Transverse colon (tissue), 4 donors: ENCODE measurements around the gene HOXA6.

ENCODE experiments used
- EP300 ChIP-seq: sonication (generic); formaldehyde crosslinking; IDR thresholded peaks from one replicate; pipeline ENCODE4 v1.6.1; 2017; ENCODE audit warnings: antibody characterized with exemption, low read depth
- POLR2A ChIP-seq: fragments of 450-650 bp; IDR thresholded peaks from one replicate; pipeline ENCODE4 v1.6.1; 2016; ENCODE audit warnings: antibody characterized with exemption, mild to moderate bottlenecking, moderate library complexity
- POLR2AphosphoS5 ChIP-seq, 3 donors: sonication (generic); formaldehyde crosslinking; IDR thresholded peaks; one replicate each; pipeline ENCODE4 v1.6.1; 2016; ENCODE audit warnings: antibody characterized with exemption in 3 of 3
- TF ChIP-seq, protein P1 (sequence below), 5 experiments: fragments of 200-600 bp in 3 of 5; fragments of 450-650 bp in 2 of 5; sonication (generic) in 3 of 5; IDR thresholded peaks; 1 replicate in 2 of 5; 2 replicates in 3 of 5; pipeline ENCODE4 v1.5.1; 2016 to 2017; ENCODE audit warnings: antibody characterized with exemption in 5 of 5, inconsistent platforms in 3 of 5, mild to moderate bottlenecking in 2 of 5, moderate library complexity in 1 of 5

DNA sequence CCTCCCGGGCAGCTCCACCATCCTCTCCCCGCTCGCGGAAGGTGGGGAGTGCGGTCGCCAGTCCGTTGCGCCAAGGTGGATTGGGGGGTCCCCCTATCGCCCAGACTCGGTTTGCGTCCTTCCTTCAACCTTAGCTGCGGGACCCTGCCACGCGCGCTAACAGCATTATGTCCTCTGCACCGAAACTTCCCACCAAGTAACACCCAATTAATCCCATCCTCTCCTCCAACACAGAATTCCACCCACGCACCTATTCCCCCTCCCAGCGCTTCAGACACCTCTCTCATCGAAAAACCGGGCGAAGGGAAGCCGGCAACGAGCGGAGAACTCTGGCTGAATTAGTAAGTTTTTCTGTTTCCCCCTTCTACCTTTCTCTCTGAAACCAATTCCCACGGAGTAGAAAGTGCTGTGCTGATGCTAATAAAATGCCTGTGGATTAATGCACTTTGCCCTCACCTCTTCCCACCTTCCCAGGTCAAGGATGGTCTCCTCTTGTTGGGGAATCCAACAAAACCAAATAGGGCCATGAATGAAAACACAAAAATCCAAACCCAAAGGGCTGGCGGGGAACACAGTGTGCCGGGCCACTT lies 3.9 kb upstream of the HOXA6 start:
- TF ChIP-seq POLR2A (no peak), POLR2AphosphoS5 (IDR thresholded peaks at IDR 0.05) (no peak), EP300 (no peak)
- TF ChIP-seq, protein P1, sequence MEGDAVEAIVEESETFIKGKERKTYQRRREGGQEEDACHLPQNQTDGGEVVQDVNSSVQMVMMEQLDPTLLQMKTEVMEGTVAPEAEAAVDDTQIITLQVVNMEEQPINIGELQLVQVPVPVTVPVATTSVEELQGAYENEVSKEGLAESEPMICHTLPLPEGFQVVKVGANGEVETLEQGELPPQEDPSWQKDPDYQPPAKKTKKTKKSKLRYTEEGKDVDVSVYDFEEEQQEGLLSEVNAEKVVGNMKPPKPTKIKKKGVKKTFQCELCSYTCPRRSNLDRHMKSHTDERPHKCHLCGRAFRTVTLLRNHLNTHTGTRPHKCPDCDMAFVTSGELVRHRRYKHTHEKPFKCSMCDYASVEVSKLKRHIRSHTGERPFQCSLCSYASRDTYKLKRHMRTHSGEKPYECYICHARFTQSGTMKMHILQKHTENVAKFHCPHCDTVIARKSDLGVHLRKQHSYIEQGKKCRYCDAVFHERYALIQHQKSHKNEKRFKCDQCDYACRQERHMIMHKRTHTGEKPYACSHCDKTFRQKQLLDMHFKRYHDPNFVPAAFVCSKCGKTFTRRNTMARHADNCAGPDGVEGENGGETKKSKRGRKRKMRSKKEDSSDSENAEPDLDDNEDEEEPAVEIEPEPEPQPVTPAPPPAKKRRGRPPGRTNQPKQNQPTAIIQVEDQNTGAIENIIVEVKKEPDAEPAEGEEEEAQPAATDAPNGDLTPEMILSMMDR (IDR thresholded peaks at IDR 0.05), result no peak
